CD4-positive, CD25-positive, alpha-beta regulatory T cell (primary cell): ENCODE data around the gene ATAT1. TPM values are rescaled to one million over a fixed set of nuclear protein-coding genes. Genes with fewer than 3 reads are reported as not detected.

Experiments
- ATAC-seq, 2 donors: fragments of 150-1000 bp; cut with Tn5 transposase; one replicate each; pipeline ENCODE4 v1.10.0; 2021; ENCODE audit warnings: low read depth in 2 of 2, moderate number of reproducible peaks in 2 of 2, moderate library complexity in 1 of 2
- DNase-seq, 3 donors: peaks; one replicate each; pipeline versions ENCODE4 v3.0.0 to v3.0.0-alpha.2; 2012 to 2022; ENCODE audit warnings: mixed read lengths in 1 of 3
- H3K27ac ChIP-seq: one replicate; pipeline ENCODE4 v1.7.0; 2013; ENCODE audit warnings: mild to moderate bottlenecking, low read length; ENCODE audit not compliant: insufficient read depth, poor library complexity, severe bottlenecking
- H3K27me3 ChIP-seq: one replicate; pipeline ENCODE4 v1.7.0; 2013; ENCODE audit warnings: low read length; ENCODE audit not compliant: control insufficient read depth, insufficient read depth
- H3K36me3 ChIP-seq: one replicate; pipeline ENCODE4 v1.7.0; 2013; ENCODE audit warnings: mild to moderate bottlenecking, low read length, moderate library complexity; ENCODE audit not compliant: control insufficient read depth, insufficient read depth
- H3K4me1 ChIP-seq: 2 replicates; pipeline ENCODE4 v1.7.0; 2013; ENCODE audit warnings: mild to moderate bottlenecking, low read length; ENCODE audit not compliant: insufficient read depth, control insufficient read depth, poor library complexity, severe bottlenecking
- H3K4me3 ChIP-seq: one replicate; pipeline ENCODE4 v1.7.0; 2013; ENCODE audit warnings: low read depth, mild to moderate bottlenecking, low read length, moderate library complexity
- H3K9me3 ChIP-seq, 2 experiments: 1 replicate in 1 of 2; 2 replicates in 1 of 2; pipeline ENCODE4 v1.7.0; 2013; ENCODE audit warnings: low read length in 2 of 2, mild to moderate bottlenecking in 1 of 2, moderate library complexity in 1 of 2; ENCODE audit not compliant: control insufficient read depth in 2 of 2
- H3K27ac Mint-ChIP-seq, 3 donors: one replicate each; pipeline ENCODE4 v1.8.0; 2020 to 2022; ENCODE audit warnings: mild to moderate bottlenecking in 3 of 3, mixed read lengths in 3 of 3, moderate library complexity in 2 of 3
- H3K27me3 Mint-ChIP-seq: one replicate; pipeline ENCODE4 v1.8.0; 2022; ENCODE audit warnings: mild to moderate bottlenecking, mixed read lengths
- H3K36me3 Mint-ChIP-seq: one replicate; pipeline ENCODE4 v1.8.0; 2020; ENCODE audit warnings: mixed read lengths
- H3K4me1 Mint-ChIP-seq, 4 donors: one replicate each; pipeline ENCODE4 v1.8.0; 2020 to 2022; ENCODE audit warnings: mixed read lengths in 4 of 4, mild to moderate bottlenecking in 1 of 4
- H3K4me3 Mint-ChIP-seq, 4 donors: one replicate each; pipeline ENCODE4 v1.8.0; 2020 to 2022; ENCODE audit warnings: mild to moderate bottlenecking in 4 of 4, mixed read lengths in 4 of 4, moderate library complexity in 3 of 4
- H3K9me3 Mint-ChIP-seq, 7 donors: one replicate each; pipeline ENCODE4 v1.8.0; 2020 to 2022; ENCODE audit warnings: mixed read lengths in 7 of 7, mild to moderate bottlenecking in 3 of 7, moderate library complexity in 2 of 7
- polyA plus RNA-seq, 4 donors: library from polyadenylated mRNA; unstranded; fragments of 300-500 nt; fragmentation: Illumina TruSeq; gene quantifications; one replicate each; pipeline ENCODE4 v1.2.3, GENCODE V29; 2021
- total RNA-seq: library from RNA; stranded (reverse); gene quantifications from one replicate; pipeline ENCODE4 v1.2.3, GENCODE V29; 2022

ATAT1 gene
- total and polyA plus RNA-seq, 5 donors from 2014 or later = 0.27 to 7.2 (median 0.62) TPM

- peaks cover 52% of the 10 kb centered on the region for H3K4me1 ChIP-seq
- no peaks in the 10 kb centered on the region for H3K36me3 ChIP-seq
- DNase-seq (peak in 1 of 3 donors; percentile 36), ATAC-seq (no peak)
- H3K27ac ChIP-seq = peak overlapping the region; percentile 47
- Mint-ChIP-seq H3K27me3 (no peaks in the 10 kb centered on the region), H3K9me3 (peaks cover 0 to 5% (median 0%) of the 10 kb centered on the region in 7 donors), H3K4me1 (peaks cover 11 to 49% (median 36%) of the 10 kb centered on the region in 4 donors), H3K4me3 (peak overlapping the region; percentile 95 to 100 (median 96)), H3K36me3 (peaks cover 11% of the 10 kb centered on the region), H3K27ac (peak overlapping the region; percentile 92 to 98 (median 97))
- H3K4me3 ChIP-seq = peak overlapping the region; percentile 78
- no peaks in the 10 kb centered on the region for H3K9me3 ChIP-seq
- H3K27me3 ChIP-seq = no peaks in the 10 kb centered on the region
These were observed 62.6 kb downstream of the ATAT1 start for GRCh38 chr6:30689022-30689865.

- ATAC-seq (no peak), DNase-seq (no peak)
- Mint-ChIP-seq H3K4me3 (peak overlapping the region; percentile 95 to 100 (median 96)), H3K36me3 (peaks cover 10% of the 10 kb centered on the region), H3K4me1 (peaks cover 11 to 49% (median 36%) of the 10 kb centered on the region in 4 donors), H3K27ac (peak overlapping the region; percentile 80 to 98 (median 97)), H3K9me3 (peaks cover 0 to 4% (median 0%) of the 10 kb centered on the region in 7 donors), H3K27me3 (no peaks in the 10 kb centered on the region)
- peak overlapping the region; percentile 78 for H3K4me3 ChIP-seq
- no peaks in the 10 kb centered on the region for H3K9me3 ChIP-seq
- no peaks in the 10 kb centered on the region for H3K36me3 ChIP-seq
- no peaks in the 10 kb centered on the region for H3K27me3 ChIP-seq
- peaks cover 51% of the 10 kb centered on the region for H3K4me1 ChIP-seq
- peak overlapping the region; percentile 42 for H3K27ac ChIP-seq
These were observed 63.3 kb downstream of the ATAT1 start for GRCh38 chr6:30689985-30690384.

GRCh38 chr6:30690403-30691207 lies 63.9 kb downstream of the ATAT1 start, which contains the start of gene NRM:
Gene NRM, minus strand, starts transcription at chr6:30690984. Its CDS starts 10 bp downstream, at chr6:30690974.
- Histone ChIP-seq H3K9me3 (no peaks in the 10 kb centered on the region), H3K4me1 (peaks cover 45% of the 10 kb centered on the region), H3K36me3 (no peaks in the 10 kb centered on the region), H3K27me3 (no peaks in the 10 kb centered on the region), H3K27ac (peak within 1 kb of the TSS; percentile 42), H3K4me3 (peak within 1 kb of the TSS; percentile 78)
- H3K9me3 Mint-ChIP-seq = no peaks in the 10 kb centered on the region
- DNase-seq (peak; percentile 34 to 76 (median 69)), ATAC-seq (peak; percentile 11 to 20)
- peak within 1 kb of the TSS; percentile 95 to 100 (median 96) for H3K4me3 Mint-ChIP-seq
- peaks cover 4% of the 10 kb centered on the region for H3K36me3 Mint-ChIP-seq
- H3K27ac Mint-ChIP-seq = peak within 1 kb of the TSS; percentile 94 to 98 (median 97)
- no peaks in the 10 kb centered on the region for H3K27me3 Mint-ChIP-seq
- H3K4me1 Mint-ChIP-seq = peaks cover 11 to 49% (median 36%) of the 10 kb centered on the region in 4 donors

- H3K27me3 ChIP-seq = no peaks in the 10 kb centered on the region
- peaks cover 11 to 47% (median 36%) of the 10 kb centered on the region in 4 donors for H3K4me1 Mint-ChIP-seq
- H3K36me3 Mint-ChIP-seq = peaks cover under 1% of the 10 kb centered on the region
- ATAC-seq (no peak), DNase-seq (no peak)
- peak overlapping the region; percentile 42 for H3K27ac ChIP-seq
- peak overlapping the region; percentile 89 to 95 (median 92) for H3K4me3 Mint-ChIP-seq
- no peaks in the 10 kb centered on the region for H3K9me3 ChIP-seq
- H3K36me3 ChIP-seq = no peaks in the 10 kb centered on the region
- no peaks in the 10 kb centered on the region for H3K9me3 Mint-ChIP-seq
- H3K27ac Mint-ChIP-seq = peak overlapping the region; percentile 26 to 98 (median 94)
- H3K4me1 ChIP-seq = peaks cover 45% of the 10 kb centered on the region
- H3K4me3 ChIP-seq = peak overlapping the region; percentile 78
- H3K27me3 Mint-ChIP-seq = no peaks in the 10 kb centered on the region
These were observed 64.7 kb downstream of the ATAT1 start for GRCh38 chr6:30691208-30691847.

Other genes starting within 250 kb of the ATAT1 start
- 1,662 TPM for gene HLA-E, start 137.4 kb upstream of the ATAT1 start, total RNA-seq
- 1,000 to 10,000 TPM; 2,373 to 2,677 (median 2,539) TPM for gene HLA-E, start 137.4 kb upstream of the ATAT1 start, polyA plus RNA-seq
- 189 TPM for gene GNL1, start 70.4 kb upstream of the ATAT1 start, total RNA-seq
- gene GNL1, start 70.4 kb upstream of the ATAT1 start, polyA plus RNA-seq = 10 to 100 TPM; 36.6 to 41.7 (median 37.6) TPM
- gene PRR3, start 69.6 kb upstream of the ATAT1 start, total RNA-seq = 12.0 TPM
- 10 to 100 TPM in 1 of 4 donors, 1 to 10 TPM in 3; 4.9 to 10.1 (median 7.7) TPM for gene PRR3, start 69.6 kb upstream of the ATAT1 start, polyA plus RNA-seq
- gene ABCF1, start 55.4 kb upstream of the ATAT1 start, total RNA-seq = 113 TPM
- gene ABCF1, start 55.4 kb upstream of the ATAT1 start, polyA plus RNA-seq = 10 to 100 TPM; 14.3 to 25.3 (median 16.4) TPM
- gene PPP1R10, start 9.6 kb upstream of the ATAT1 start, total RNA-seq = 164 TPM
- 10 to 100 TPM; 18.0 to 22.9 (median 19.7) TPM for gene PPP1R10, start 9.6 kb upstream of the ATAT1 start, polyA plus RNA-seq
- 19.0 TPM for gene MRPS18B, start 9.0 kb upstream of the ATAT1 start, total RNA-seq
- gene MRPS18B, start 9.0 kb upstream of the ATAT1 start, polyA plus RNA-seq = 100 to 1,000 TPM; 121 to 165 (median 151) TPM
- gene C6orf136, start 20.3 kb downstream of the ATAT1 start, total RNA-seq = 24.4 TPM
- 10 to 100 TPM in 2 of 4 donors, 1 to 10 TPM in 2; 7.5 to 19.7 (median 10.9) TPM for gene C6orf136, start 20.3 kb downstream of the ATAT1 start, polyA plus RNA-seq
- 33.8 TPM for gene DHX16, start 46.1 kb downstream of the ATAT1 start, total RNA-seq
- gene DHX16, start 46.1 kb downstream of the ATAT1 start, polyA plus RNA-seq = 10 to 100 TPM; 13.2 to 25.3 (median 16.7) TPM
- 164 TPM for gene PPP1R18, start 59.8 kb downstream of the ATAT1 start, total RNA-seq
- 100 to 1,000 TPM; 110 to 159 (median 119) TPM for gene PPP1R18, start 59.8 kb downstream of the ATAT1 start, polyA plus RNA-seq
- 9.0 TPM for gene NRM, start 64.1 kb downstream of the ATAT1 start, total RNA-seq
- gene NRM, start 64.1 kb downstream of the ATAT1 start, polyA plus RNA-seq = 10 to 100 TPM in 1 of 4 donors, 1 to 10 TPM in 3; 7.5 to 17.7 (median 9.2) TPM
- gene MDC1, start 90.4 kb downstream of the ATAT1 start, total RNA-seq = 32.7 TPM
- gene MDC1, start 90.4 kb downstream of the ATAT1 start, polyA plus RNA-seq = 1 to 10 TPM; 1.2 to 5.0 (median 3.7) TPM
- 119 TPM for gene TUBB, start 93.5 kb downstream of the ATAT1 start, total RNA-seq
- gene TUBB, start 93.5 kb downstream of the ATAT1 start, polyA plus RNA-seq = 100 to 1,000 TPM; 125 to 158 (median 138) TPM
- 25.3 TPM for gene FLOT1, start 115.8 kb downstream of the ATAT1 start, total RNA-seq
- 10 to 100 TPM; 30.5 to 63.2 (median 48.1) TPM for gene FLOT1, start 115.8 kb downstream of the ATAT1 start, polyA plus RNA-seq
- gene IER3, start 117.7 kb downstream of the ATAT1 start, total RNA-seq = 5.1 TPM
- 1 to 10 TPM in 3 of 4 donors, under 1 TPM in 1; 0.38 to 2.2 (median 1.4) TPM for gene IER3, start 117.7 kb downstream of the ATAT1 start, polyA plus RNA-seq